Adrenal gland (tissue), 12 donors: ENCODE measurements around the gene GRID1. TPM values are rescaled to one million over a fixed set of nuclear protein-coding genes. Genes with fewer than 3 reads are reported as not detected.
"Not testable (repeated sequence)": the region's sequence is repeated elsewhere in the genome, so short reads cannot be mapped to it uniquely, and the experiment has no call there.

Experiments used
- DNase-seq, 7 donors: peaks; one replicate each; pipeline ENCODE4 v3.0.0-alpha.2; 2019 to 2020
- H3K27ac ChIP-seq, 5 donors: fragments of 200-600 bp; sonication (generic) in 4 of 5; 1 replicate in 3 of 5; 2 replicates in 2 of 5; pipeline versions ENCODE4 v1.5.1 to v1.8.0; 2016 to 2020; ENCODE audit warnings: mild to moderate bottlenecking in 1 of 5
- H3K27me3 ChIP-seq: fragments of 200-600 bp; 2 replicates; pipeline ENCODE4 v1.8.0; 2021
- H3K36me3 ChIP-seq, 2 donors: fragments of 200-600 bp; replicated peaks in 1 of 2; 1 replicate in 1 of 2; 2 replicates in 1 of 2; pipeline versions ENCODE4 v1.5.1 to v1.8.0; 2018 to 2022
- H3K4me1 ChIP-seq, 2 donors: fragments of 200-600 bp; replicated peaks in 1 of 2; 1 replicate in 1 of 2; 2 replicates in 1 of 2; pipeline versions ENCODE4 v1.5.1 to v1.8.0; 2018 to 2021
- H3K4me3 ChIP-seq, 4 donors: fragments of 200-600 bp; sonication (generic) in 3 of 4; one replicate each; pipeline ENCODE4 v1.5.1; 2016 to 2018
- H3K9me3 ChIP-seq, 3 donors: fragments of 200-600 bp; sonication (generic) in 1 of 3; replicated peaks in 1 of 3; 1 replicate in 2 of 3; 2 replicates in 1 of 3; pipeline versions ENCODE4 v1.5.1 to v1.8.0; 2016 to 2021
- CTCF ChIP-seq, 6 experiments: fragments of 450-650 bp in 4 of 6; fragments of 200-600 bp in 2 of 6; sonication (generic) in 1 of 6; IDR thresholded peaks; 1 replicate in 5 of 6; 2 replicates in 1 of 6; pipeline versions ENCODE4 v1.5.1 to v1.8.0; 2016 to 2021; ENCODE audit warnings: antibody characterized with exemption in 6 of 6, mild to moderate bottlenecking in 2 of 6, moderate library complexity in 1 of 6
- POLR2A ChIP-seq, 2 donors: fragments of 450-650 bp; IDR thresholded peaks; one replicate each; pipeline ENCODE4 v1.6.1; 2017; ENCODE audit warnings: antibody characterized with exemption in 2 of 2, mild to moderate bottlenecking in 2 of 2, moderate library complexity in 1 of 2
- WGBS, 4 donors: extraction: QIAGEN DNeasy Blood & Tissue Kit in 2 of 4; methylation state at CpG; one replicate each; pipeline versions ENCODE4 v1.1.5 to v1.1.7; 2013 to 2017; 5-methylcytosine and 5-hydroxymethylcytosine counted together
- intact Hi-C, 2 donors: fragments of 100-400 bp; cut with DNase I; formaldehyde crosslinking; loops; one replicate each; pipeline versions ENCODE4 v1.14.1 to v1.15.0; 2022 to 2023
- polyA plus RNA-seq, 3 donors: library from polyadenylated mRNA; stranded (reverse); fragments of 200-250 nt in 2 of 3; fragments of 350-450 nt in 1 of 3; fragmentation: Illumina TruSeq in 1 of 3; extraction: RNeasy Lipid Tissue Mini Kit (QIAGEN cat#74804) in 1 of 3; gene quantifications; one replicate each; pipeline ENCODE4 v1.2.3, GENCODE V29; 2013 to 2014
- total RNA-seq, 9 donors: library from RNA; depleted of rRNA in 4 of 9; stranded (reverse); fragments of >200 nt in 4 of 9; fragments of 120-200 nt in 1 of 9; fragmentation: NEBNext Ultra II Directional in 1 of 9; extraction: Animal tissue kit (Norgen Biotek cat#: 25700) in 1 of 9; gene quantifications; one replicate each; pipeline versions ENCODE4 v1.1.0 to v1.2.4, GENCODE V29; 2013 to 2023
- donor health status: healthy with polysubstance abuse.
- donor health status: Bipolar disorder and iron deficiency.
- donor health status: DM: yes; HTN: yes; CAD: no.
- donor health status: DM: no; HTN: no; CAD: no.
- donor health status: DM: no; HTN: no; CAD: no.
- donor health status: DM: yes; HTN: yes; CAD: no.

Gene GRID1
- total and polyA plus RNA-seq, 12 donors = 2.2 to 8.0 (median 4.1) TPM

- no peak for DNase-seq
These were observed 647.2 kb downstream of the GRID1 start for GRCh38 chr10:85719408-85719807.

GRCh38 chr10:85713885-85714284, 652.7 kb downstream of the GRID1 start:
- H3K27me3 ChIP-seq = no peaks in the 10 kb centered on the region
- H3K36me3 ChIP-seq = no peaks in the 10 kb centered on the region
- H3K9me3 ChIP-seq = no peaks in the 10 kb centered on the region
- 83 to 95% (median 86%) methylated on average over 4 of the region's 4 CpGs for WGBS, 4 donors
- H3K4me1 ChIP-seq = no peaks in the 10 kb centered on the region
- no peak for TF ChIP-seq POLR2A (IDR thresholded peaks at IDR 0.05)
- no peak for TF ChIP-seq CTCF (IDR thresholded peaks at IDR 0.05)
- no peak overlapping the region for H3K4me3 ChIP-seq
- DNase-seq = no peak
- H3K27ac ChIP-seq = no peak overlapping the region
- intact Hi-C loops = no loop called here

More at GRCh38 chr10:85719408-85719807, 647.2 kb downstream of the GRID1 start:
- H3K36me3 ChIP-seq = no peaks in the 10 kb centered on the region
- H3K9me3 ChIP-seq = no peaks in the 10 kb centered on the region
- H3K4me3 ChIP-seq = no peak overlapping the region
- TF ChIP-seq CTCF (IDR thresholded peaks at IDR 0.05) = no peak
- TF ChIP-seq POLR2A (IDR thresholded peaks at IDR 0.05) = no peak
- WGBS, 4 donors = 72 to 82% (median 77%) methylated on average over 3 of the region's 3 CpGs
- H3K4me1 ChIP-seq = no peaks in the 10 kb centered on the region
- intact Hi-C loops = no loop called here
- no peaks in the 10 kb centered on the region for H3K27me3 ChIP-seq
- H3K27ac ChIP-seq = no peak overlapping the region

GRCh38 chr10:85702768-85703167, 663.8 kb downstream of the GRID1 start:
- no peaks in the 10 kb centered on the region for H3K27me3 ChIP-seq
- no peak overlapping the region for H3K27ac ChIP-seq
- no peak for DNase-seq
- no peak overlapping the region for H3K4me3 ChIP-seq
- TF ChIP-seq CTCF (IDR thresholded peaks at IDR 0.05) (no peak), POLR2A (IDR thresholded peaks at IDR 0.05) (no peak)
- H3K4me1 ChIP-seq = no peaks in the 10 kb centered on the region
- no peaks in the 10 kb centered on the region for H3K9me3 ChIP-seq
- intact Hi-C loops = no loop called here
- WGBS, 4 donors = 80 to 88% (median 82%) methylated on average over 2 of the region's 2 CpGs
- no peaks in the 10 kb centered on the region for H3K36me3 ChIP-seq

- intact Hi-C loops, H3K4me1 ChIP-seq: not testable (repeated sequence)
These were observed 667.5 kb downstream of the GRID1 start for GRCh38 chr10:85699066-85699465.

GRCh38 chr10:85696893-85697292, 669.7 kb downstream of the GRID1 start:
- Histone ChIP-seq H3K9me3 (no peaks in the 10 kb centered on the region), H3K4me1 (no peaks in the 10 kb centered on the region), H3K36me3 (no peaks in the 10 kb centered on the region), H3K4me3 (no peak overlapping the region), H3K27ac (no peak overlapping the region), H3K27me3 (no peaks in the 10 kb centered on the region)
- no peak for TF ChIP-seq POLR2A (IDR thresholded peaks at IDR 0.05)
- TF ChIP-seq CTCF (IDR thresholded peaks at IDR 0.05) = no peak
- intact Hi-C loops = no loop called here
- no peak for DNase-seq
- 94 to 99% (median 96%) methylated on average over 1 of the region's 1 CpG for WGBS, 4 donors

More at GRCh38 chr10:85699066-85699465, 667.5 kb downstream of the GRID1 start:
- H3K36me3 ChIP-seq, H3K27me3 ChIP-seq, H3K27ac ChIP-seq, H3K4me3 ChIP-seq, DNase-seq, H3K9me3 ChIP-seq: not testable (repeated sequence)
- WGBS, 4 donors = 82 to 95% (median 91%) methylated on average over 4 of the region's 4 CpGs
